Measurements from ENCODE around the gene NR6A1. TPM values are rescaled to one million over a fixed set of nuclear protein-coding genes. Genes with fewer than 3 reads are reported as not detected.

The NR6A1 gene
- total RNA-seq, 1 donor from 2014 or later: 63.8 TPM

DNA sequence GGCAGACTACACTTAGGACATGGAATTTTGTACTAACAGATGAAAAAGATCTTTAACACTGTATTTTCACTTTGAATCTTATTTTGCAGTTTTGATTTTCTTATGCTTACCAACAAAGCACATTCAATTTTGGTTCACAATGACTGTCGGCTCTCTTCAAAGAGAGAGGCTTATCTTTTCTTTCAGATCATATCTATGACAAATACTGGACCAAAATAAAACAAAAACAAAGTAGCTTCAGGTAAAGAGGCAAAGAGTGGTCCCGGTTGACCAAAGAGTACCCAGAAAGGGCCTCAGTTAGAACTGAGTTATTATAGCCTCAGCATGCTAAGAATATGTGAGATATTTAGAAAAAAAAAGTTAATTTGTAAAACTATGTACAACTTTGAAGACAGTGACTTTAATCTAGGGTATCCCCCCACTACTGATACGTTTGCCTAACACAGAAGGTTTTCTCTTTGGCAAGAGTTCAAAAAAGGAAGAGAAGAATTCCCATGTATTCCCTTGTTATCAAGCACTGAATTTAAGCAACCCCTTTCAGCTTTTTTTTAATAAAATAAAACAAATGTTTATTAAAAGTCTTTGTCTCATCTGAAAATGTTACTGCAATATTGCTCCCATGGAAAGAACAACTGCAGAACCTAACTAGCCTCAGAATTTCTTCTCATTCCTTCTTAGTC, 50.5 kb downstream of the NR6A1 start:
- no peaks in the 10 kb centered on the region for H3K9me3 Mint-ChIP-seq (ENCODE audit: unreplicated experiment)
- H3K27me3 Mint-ChIP-seq (ENCODE audit: unreplicated experiment): peaks cover 3% of the 10 kb centered on the region
- peaks cover 6% of the 10 kb centered on the region for H3K4me1 Mint-ChIP-seq (ENCODE audit: unreplicated experiment)
- no peak overlapping the region for H3K4me3 Mint-ChIP-seq (ENCODE audit: unreplicated experiment)
- TF ChIP-seq, protein P1, sequence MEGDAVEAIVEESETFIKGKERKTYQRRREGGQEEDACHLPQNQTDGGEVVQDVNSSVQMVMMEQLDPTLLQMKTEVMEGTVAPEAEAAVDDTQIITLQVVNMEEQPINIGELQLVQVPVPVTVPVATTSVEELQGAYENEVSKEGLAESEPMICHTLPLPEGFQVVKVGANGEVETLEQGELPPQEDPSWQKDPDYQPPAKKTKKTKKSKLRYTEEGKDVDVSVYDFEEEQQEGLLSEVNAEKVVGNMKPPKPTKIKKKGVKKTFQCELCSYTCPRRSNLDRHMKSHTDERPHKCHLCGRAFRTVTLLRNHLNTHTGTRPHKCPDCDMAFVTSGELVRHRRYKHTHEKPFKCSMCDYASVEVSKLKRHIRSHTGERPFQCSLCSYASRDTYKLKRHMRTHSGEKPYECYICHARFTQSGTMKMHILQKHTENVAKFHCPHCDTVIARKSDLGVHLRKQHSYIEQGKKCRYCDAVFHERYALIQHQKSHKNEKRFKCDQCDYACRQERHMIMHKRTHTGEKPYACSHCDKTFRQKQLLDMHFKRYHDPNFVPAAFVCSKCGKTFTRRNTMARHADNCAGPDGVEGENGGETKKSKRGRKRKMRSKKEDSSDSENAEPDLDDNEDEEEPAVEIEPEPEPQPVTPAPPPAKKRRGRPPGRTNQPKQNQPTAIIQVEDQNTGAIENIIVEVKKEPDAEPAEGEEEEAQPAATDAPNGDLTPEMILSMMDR (IDR thresholded peaks at IDR 0.05; ENCODE audit: unreplicated experiment): no peak
- no peak overlapping the region for H3K27ac Mint-ChIP-seq (ENCODE audit: unreplicated experiment)
- H3K36me3 Mint-ChIP-seq (ENCODE audit: low read depth, unreplicated experiment): peaks cover 4% of the 10 kb centered on the region
- DNase-seq (ENCODE audit: low spot score): no peak

DNA sequence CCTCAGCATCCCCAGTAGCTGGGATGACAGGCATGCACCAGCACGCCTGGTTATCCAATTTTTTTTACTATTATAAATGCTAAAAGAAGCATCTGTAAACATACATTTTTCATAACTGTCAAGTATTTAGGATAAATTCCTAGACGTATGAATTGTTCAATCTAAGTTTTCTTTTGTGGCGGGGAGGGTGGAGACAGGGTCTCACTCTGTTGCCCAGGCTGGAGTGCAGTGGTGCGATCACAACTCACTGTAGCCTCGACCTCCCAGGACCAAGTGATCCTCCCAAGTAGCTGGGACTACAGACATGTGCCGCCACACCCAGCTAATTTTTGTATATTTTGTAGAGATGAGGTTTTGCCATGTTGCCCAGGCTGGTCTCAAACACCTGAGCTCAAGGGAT, 52.2 kb downstream of the NR6A1 start:
- no peak overlapping the region for H3K4me3 Mint-ChIP-seq (ENCODE audit: unreplicated experiment)
- H3K4me1 Mint-ChIP-seq (ENCODE audit: unreplicated experiment): peaks cover 6% of the 10 kb centered on the region
- DNase-seq (ENCODE audit: low spot score): no peak
- no peak overlapping the region for H3K27ac Mint-ChIP-seq (ENCODE audit: unreplicated experiment)
- peaks cover 3% of the 10 kb centered on the region for H3K27me3 Mint-ChIP-seq (ENCODE audit: unreplicated experiment)
- H3K9me3 Mint-ChIP-seq (ENCODE audit: unreplicated experiment): no peaks in the 10 kb centered on the region
- H3K36me3 Mint-ChIP-seq (ENCODE audit: low read depth, unreplicated experiment): peaks cover 4% of the 10 kb centered on the region
- TF ChIP-seq, protein P1 (IDR thresholded peaks at IDR 0.05; ENCODE audit: unreplicated experiment): no peak

- H3K9me3 Mint-ChIP-seq (ENCODE audit: unreplicated experiment): no peaks in the 10 kb centered on the region
- TF ChIP-seq, protein P1 (IDR thresholded peaks at IDR 0.05; ENCODE audit: unreplicated experiment): no peak
- peaks cover 4% of the 10 kb centered on the region for H3K27me3 Mint-ChIP-seq (ENCODE audit: unreplicated experiment)
- no peak for DNase-seq (ENCODE audit: low spot score)
- no peak overlapping the region for H3K27ac Mint-ChIP-seq (ENCODE audit: unreplicated experiment)
- peaks cover 6% of the 10 kb centered on the region for H3K4me1 Mint-ChIP-seq (ENCODE audit: unreplicated experiment)
- no peak overlapping the region for H3K4me3 Mint-ChIP-seq (ENCODE audit: unreplicated experiment)
- peaks cover 4% of the 10 kb centered on the region for H3K36me3 Mint-ChIP-seq (ENCODE audit: low read depth, unreplicated experiment)
These were observed 53.5 kb downstream of the NR6A1 start for GRCh38 chr9:124717597-124717996.

DNA sequence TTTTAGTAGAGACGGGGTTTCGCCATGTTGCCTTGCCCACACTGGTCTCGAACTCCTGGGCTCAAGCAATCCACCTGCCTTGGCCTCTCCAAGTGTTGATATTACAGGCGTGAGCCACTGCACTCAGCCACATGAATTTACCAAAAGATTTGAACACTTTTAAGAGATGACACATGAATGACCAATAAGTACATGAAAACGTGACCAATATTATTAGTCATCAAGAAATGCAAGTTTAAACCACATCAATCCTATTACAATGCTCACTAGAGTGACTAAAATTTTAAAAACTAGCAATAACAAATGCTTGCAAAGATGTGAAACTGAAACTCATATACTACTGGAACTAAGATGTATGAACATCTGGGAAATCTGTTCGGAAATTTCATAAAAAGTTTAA, 54.3 kb downstream of the NR6A1 start:
- H3K9me3 Mint-ChIP-seq (ENCODE audit: unreplicated experiment): no peaks in the 10 kb centered on the region
- peaks cover 4% of the 10 kb centered on the region for H3K36me3 Mint-ChIP-seq (ENCODE audit: low read depth, unreplicated experiment)
- no peak overlapping the region for H3K4me3 Mint-ChIP-seq (ENCODE audit: unreplicated experiment)
- TF ChIP-seq, protein P1 (IDR thresholded peaks at IDR 0.05; ENCODE audit: unreplicated experiment): no peak
- peaks cover 4% of the 10 kb centered on the region for H3K27me3 Mint-ChIP-seq (ENCODE audit: unreplicated experiment)
- no peak overlapping the region for H3K27ac Mint-ChIP-seq (ENCODE audit: unreplicated experiment)
- no peak for DNase-seq (ENCODE audit: low spot score)
- peaks cover 6% of the 10 kb centered on the region for H3K4me1 Mint-ChIP-seq (ENCODE audit: unreplicated experiment)

DNA sequence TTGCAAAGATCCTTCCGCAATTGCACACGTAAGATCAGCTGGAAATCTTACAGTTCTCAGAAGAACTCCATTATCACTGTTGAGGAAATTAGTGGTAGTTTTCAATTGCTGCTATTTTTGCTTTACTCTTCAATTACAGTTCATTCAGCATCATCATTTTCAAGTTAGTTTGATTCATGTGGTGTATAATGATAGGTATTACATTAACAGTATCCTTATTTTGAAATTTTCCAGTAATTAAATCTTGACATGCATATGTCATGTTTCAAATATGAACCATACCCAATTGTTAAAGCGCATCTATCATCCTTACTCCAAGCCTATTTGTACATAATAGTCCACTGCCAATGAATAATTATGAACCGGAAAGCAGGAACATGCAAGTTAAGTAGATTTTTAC, 60.3 kb downstream of the NR6A1 start:
- H3K4me3 Mint-ChIP-seq (ENCODE audit: unreplicated experiment): no peak overlapping the region
- H3K27me3 Mint-ChIP-seq (ENCODE audit: unreplicated experiment): peaks cover 1% of the 10 kb centered on the region
- no peak for DNase-seq (ENCODE audit: low spot score)
- TF ChIP-seq, protein P1 (IDR thresholded peaks at IDR 0.05; ENCODE audit: unreplicated experiment): no peak
- H3K36me3 Mint-ChIP-seq (ENCODE audit: low read depth, unreplicated experiment): peaks cover 4% of the 10 kb centered on the region
- H3K4me1 Mint-ChIP-seq (ENCODE audit: unreplicated experiment): peaks cover 15% of the 10 kb centered on the region
- no peak overlapping the region for H3K27ac Mint-ChIP-seq (ENCODE audit: unreplicated experiment)
- H3K9me3 Mint-ChIP-seq (ENCODE audit: unreplicated experiment): no peaks in the 10 kb centered on the region

Measured in endothelial cell (in vitro differentiated cells).